Naive thymus-derived CD8-positive, alpha-beta T cell (primary cell): ENCODE results near the gene FAF1. TPM values are rescaled to one million over a fixed set of nuclear protein-coding genes. Genes with fewer than 3 reads are reported as not detected.
"Not testable (repeated sequence)": the region's sequence is repeated elsewhere in the genome, so short reads cannot be mapped to it uniquely, and the experiment has no call there.

Experiments used
- ATAC-seq, 2 donors: fragments of 150-1000 bp; cut with Tn5 transposase in 1 of 2; sonication (Bioruptor Pico), chemical (Tn5 transposase) in 1 of 2; 1 replicate in 1 of 2; 2 replicates in 1 of 2; pipeline ENCODE4 v1.10.0; 2021; ENCODE audit warnings: mild to moderate bottlenecking in 2 of 2, moderate library complexity in 2 of 2
- POLR2A ChIA-PET: fragments of 350-600 bp; sonication (Branson Sonifier 250); formaldehyde crosslinking; loops from one replicate; lab custom pipeline; 2021; ENCODE audit warnings: antibody characterized with exemption; lab: Charles Lee
- DNase-seq, 10 donors: peaks; one replicate each; pipeline versions ENCODE4 v3.0.0 to v3.0.0-alpha.2; 2020 to 2022
- H3K27ac Mint-ChIP-seq, 10 donors: one replicate each; pipeline ENCODE4 v1.8.0; 2020 to 2022; ENCODE audit warnings: mild to moderate bottlenecking in 10 of 10, mixed read lengths in 10 of 10, moderate library complexity in 4 of 10, inconsistent platforms in 1 of 10
- H3K27me3 Mint-ChIP-seq, 5 donors: one replicate each; pipeline ENCODE4 v1.8.0; 2021 to 2022; ENCODE audit warnings: mixed read lengths in 5 of 5
- H3K36me3 Mint-ChIP-seq, 3 donors: one replicate each; pipeline ENCODE4 v1.8.0; 2020 to 2022; ENCODE audit warnings: mixed read lengths in 3 of 3, mild to moderate bottlenecking in 2 of 3, inconsistent platforms in 1 of 3
- H3K4me1 Mint-ChIP-seq, 4 donors: one replicate each; pipeline ENCODE4 v1.8.0; 2021 to 2022; ENCODE audit warnings: mixed read lengths in 4 of 4
- H3K4me3 Mint-ChIP-seq, 10 donors: one replicate each; pipeline ENCODE4 v1.8.0; 2020 to 2022; ENCODE audit warnings: mild to moderate bottlenecking in 10 of 10, mixed read lengths in 10 of 10, moderate library complexity in 6 of 10, inconsistent platforms in 1 of 10
- H3K9me3 Mint-ChIP-seq, 9 donors: one replicate each; pipeline ENCODE4 v1.8.0; 2020 to 2022; ENCODE audit warnings: mixed read lengths in 9 of 9, mild to moderate bottlenecking in 3 of 9, inconsistent platforms in 1 of 9, moderate library complexity in 1 of 9
- polyA plus RNA-seq, 3 donors: library from polyadenylated mRNA; unstranded; fragments of 300-500 nt; fragmentation: Illumina TruSeq; gene quantifications; one replicate each; pipeline ENCODE4 v1.2.3, GENCODE V29; 2021
- total RNA-seq, 8 experiments: library from RNA in 2 of 8; stranded (reverse) in 2 of 8; gene quantifications; one replicate each; pipeline ENCODE4 v1.2.3 and lab custom pipeline; 2021 to 2026

FAF1 gene
- total and polyA plus RNA-seq, 5 experiments from 2014 or later, result 46.2 to 64.5 (median 48.2) TPM

DNA sequence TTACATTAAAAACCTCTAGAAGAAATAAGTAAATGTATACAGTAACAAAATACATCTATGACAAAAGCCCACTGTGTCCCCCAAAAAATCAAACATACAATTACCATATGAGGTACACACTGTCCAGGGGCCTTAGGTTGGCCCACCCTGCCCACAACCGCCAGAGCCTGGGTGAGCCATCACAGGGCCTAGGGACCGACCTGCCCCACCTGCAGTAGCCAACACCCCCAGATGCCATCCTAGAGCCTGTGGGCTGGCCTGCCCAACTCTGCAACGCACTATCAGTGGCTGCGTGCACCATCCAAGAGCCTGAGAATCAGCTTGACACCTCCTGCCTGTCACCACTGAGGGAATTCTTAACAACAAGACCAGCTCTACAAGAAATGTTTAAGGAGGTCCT is 39.0 kb downstream of the FAF1 start:
- DNase-seq (no peak), ATAC-seq (no peak)
- H3K4me3 Mint-ChIP-seq, result no peak overlapping the region
- H3K27me3 Mint-ChIP-seq, result no peaks in the 10 kb centered on the region
- peaks cover 11 to 31% (median 18%) of the 10 kb centered on the region in 3 donors for H3K36me3 Mint-ChIP-seq
- no peak overlapping the region for H3K27ac Mint-ChIP-seq
- POLR2A ChIA-PET, result no interaction called here
- H3K9me3 Mint-ChIP-seq, result peaks cover 0 to 24% (median 14%) of the 10 kb centered on the region in 9 donors
- H3K4me1 Mint-ChIP-seq, result peaks cover 20 to 37% (median 32%) of the 10 kb centered on the region in 4 donors

DNA sequence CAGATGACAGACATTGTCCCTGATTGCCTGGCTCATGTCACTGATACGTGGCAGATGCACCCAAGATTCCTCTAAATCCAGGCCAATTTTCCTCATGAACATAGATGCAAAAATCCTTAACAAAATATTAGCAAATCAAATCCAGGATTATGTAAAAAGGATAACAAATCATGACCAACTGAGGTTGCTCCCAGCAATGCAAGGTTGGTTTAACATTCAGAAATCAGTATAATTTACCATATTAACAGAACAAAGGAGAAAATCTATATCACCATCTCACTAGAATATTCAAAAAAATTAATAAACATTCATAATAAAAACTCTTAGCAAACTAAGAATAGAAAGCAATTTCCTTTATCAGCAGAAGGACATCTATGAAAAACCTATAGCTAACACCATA is 39.7 kb downstream of the FAF1 start:
- H3K4me3 Mint-ChIP-seq, result no peak overlapping the region
- H3K27ac Mint-ChIP-seq, result no peak overlapping the region
- POLR2A ChIA-PET, result no interaction called here
- ATAC-seq, result no peak
- H3K36me3 Mint-ChIP-seq, result peaks cover 10 to 29% (median 18%) of the 10 kb centered on the region in 3 donors
- no peak for DNase-seq
- no peaks in the 10 kb centered on the region for H3K27me3 Mint-ChIP-seq
- H3K4me1 Mint-ChIP-seq, result peaks cover 17 to 38% (median 35%) of the 10 kb centered on the region in 4 donors
- peaks cover 0 to 22% (median 14%) of the 10 kb centered on the region in 9 donors for H3K9me3 Mint-ChIP-seq

DNA sequence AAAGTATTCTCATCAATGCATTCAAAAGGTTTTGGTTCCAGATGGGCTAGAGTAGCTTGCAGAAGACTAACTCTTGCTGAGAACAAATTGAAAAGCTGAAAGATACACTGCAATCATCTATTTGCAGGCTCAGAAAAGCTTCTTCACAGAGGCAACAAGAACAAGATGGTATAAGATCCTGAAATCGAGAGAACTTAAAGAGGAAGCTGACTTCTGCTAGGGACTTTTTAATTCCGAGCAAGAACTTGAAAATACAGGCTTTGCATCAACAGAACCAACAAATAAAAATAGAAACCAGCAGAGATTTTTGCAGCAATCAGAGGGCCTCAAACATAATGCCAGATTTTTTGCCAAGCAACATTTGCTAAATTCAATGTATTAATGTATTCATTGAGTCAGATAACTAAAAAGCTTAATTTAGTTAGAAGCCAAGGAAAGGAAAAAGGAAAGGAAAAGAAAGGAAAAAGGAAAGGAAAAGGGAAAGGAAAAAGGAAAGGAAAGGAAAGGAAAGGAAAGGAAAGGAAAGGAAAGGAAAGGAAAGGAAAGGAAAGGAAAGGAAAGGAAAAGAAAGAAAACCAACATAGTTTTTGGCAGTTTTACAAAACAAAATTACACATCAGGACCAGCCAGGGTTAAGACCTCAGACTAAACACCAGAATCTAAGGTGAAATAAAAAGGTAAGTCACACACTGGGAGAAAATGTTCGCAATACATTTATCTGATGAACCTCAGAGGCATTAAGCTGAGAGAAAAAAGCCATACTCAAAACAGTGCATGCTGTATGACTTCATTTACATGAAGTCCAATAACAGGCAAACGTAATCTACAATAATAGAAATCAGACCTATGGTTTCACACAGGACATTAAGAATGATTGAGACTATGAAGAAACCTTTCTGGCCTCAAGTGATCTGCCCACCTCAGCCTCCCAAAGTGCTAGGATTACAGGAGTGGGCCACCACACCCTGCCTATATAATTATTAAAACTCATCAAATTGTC is 42.6 kb downstream of the FAF1 start:
- peaks cover 0 to 3% (median 0%) of the 10 kb centered on the region in 9 donors for H3K9me3 Mint-ChIP-seq
- H3K27ac Mint-ChIP-seq, result peak overlapping the region in 3 of 10 donors; percentile 20 to 93 (median 39)
- ATAC-seq (no peak), DNase-seq (no peak)
- no peaks in the 10 kb centered on the region for H3K27me3 Mint-ChIP-seq
- POLR2A ChIA-PET, result no interaction called here
- peaks cover 18 to 45% (median 31%) of the 10 kb centered on the region in 4 donors for H3K4me1 Mint-ChIP-seq
- peaks cover 0 to 20% (median 5%) of the 10 kb centered on the region in 3 donors for H3K36me3 Mint-ChIP-seq
- H3K4me3 Mint-ChIP-seq, result peak overlapping the region in 3 of 10 donors; percentile 11 to 65 (median 39)

DNA sequence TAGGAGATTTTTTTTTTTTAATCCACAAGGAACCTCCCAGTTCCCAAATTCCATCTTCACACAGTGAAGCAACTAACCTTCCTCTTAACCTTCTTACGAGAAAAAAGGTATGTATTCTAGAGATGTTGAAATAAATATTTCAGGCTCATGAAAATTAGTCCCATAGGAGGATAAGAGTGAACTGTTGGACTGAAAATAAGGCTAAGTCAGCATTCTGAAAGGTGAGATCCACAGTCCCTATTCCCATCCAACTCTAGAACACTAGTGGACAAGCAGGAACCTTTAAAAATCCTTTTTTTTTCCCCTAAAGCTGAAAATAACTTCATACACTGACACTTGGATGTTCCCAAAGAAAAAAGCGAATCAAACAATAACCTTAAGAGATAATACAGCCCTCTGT is 44.4 kb downstream of the FAF1 start:
- H3K27ac Mint-ChIP-seq, result no peak overlapping the region

DNA sequence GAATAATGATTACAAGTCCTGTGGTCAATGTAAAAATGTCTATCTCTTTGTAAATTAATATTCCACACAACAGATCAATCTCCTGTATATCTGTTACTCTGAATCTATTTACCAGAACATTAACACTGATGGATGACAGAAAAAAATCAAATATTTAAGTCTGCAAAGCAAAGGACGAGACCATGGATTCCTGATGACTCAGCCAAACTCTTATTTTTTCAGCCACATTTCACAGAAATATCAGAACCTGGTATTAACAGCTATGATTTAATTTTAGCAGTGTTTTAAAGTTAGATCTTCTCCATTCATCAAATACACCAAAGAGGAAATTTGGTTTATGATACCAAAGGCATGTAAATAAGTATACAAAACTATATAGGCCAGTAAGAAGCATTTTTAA is 46.1 kb downstream of the FAF1 start:
- no peaks in the 10 kb centered on the region for H3K27me3 Mint-ChIP-seq
- H3K4me1 Mint-ChIP-seq, result peaks cover 19 to 41% (median 29%) of the 10 kb centered on the region in 4 donors
- ATAC-seq (no peak), DNase-seq (no peak)
- POLR2A ChIA-PET, result no interaction called here
- H3K36me3 Mint-ChIP-seq, result peaks cover 0 to 25% (median 5%) of the 10 kb centered on the region in 3 donors
- H3K9me3 Mint-ChIP-seq, result peaks cover 0 to 2% (median 0%) of the 10 kb centered on the region in 9 donors
- H3K27ac Mint-ChIP-seq, result no peak overlapping the region
- no peak overlapping the region for H3K4me3 Mint-ChIP-seq

More for the DNA sequence above, 44.4 kb downstream of the FAF1 start:
- no peak for ATAC-seq
- H3K4me3 Mint-ChIP-seq, result no peak overlapping the region
- DNase-seq, result no peak
- POLR2A ChIA-PET, result no interaction called here
- H3K9me3 Mint-ChIP-seq, result peaks cover 0 to 3% (median 0%) of the 10 kb centered on the region in 9 donors
- H3K27me3 Mint-ChIP-seq, result no peaks in the 10 kb centered on the region
- H3K4me1 Mint-ChIP-seq, result peaks cover 16 to 39% (median 29%) of the 10 kb centered on the region in 4 donors
- H3K36me3 Mint-ChIP-seq, result peaks cover 0 to 22% (median 2%) of the 10 kb centered on the region in 3 donors

DNA sequence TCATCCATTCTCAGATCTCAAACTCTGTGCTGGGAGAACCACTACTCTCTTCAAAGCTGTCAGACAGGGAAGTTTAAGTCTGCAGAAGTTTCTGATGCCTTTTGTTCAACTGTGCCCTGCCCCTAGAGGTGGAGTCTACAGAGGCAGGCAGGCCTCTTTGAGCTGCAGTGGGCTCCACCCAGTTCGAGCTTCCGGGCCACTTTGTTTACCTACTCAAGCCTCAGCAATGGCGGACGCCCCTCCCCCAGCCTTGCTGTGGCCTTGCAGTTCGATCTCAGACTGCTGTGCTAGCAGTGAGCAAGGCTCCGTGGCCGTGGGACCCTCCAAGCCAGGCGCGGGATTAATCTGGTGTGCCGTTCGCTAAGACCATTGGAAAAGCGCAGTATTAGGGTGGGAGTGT is 49.7 kb downstream of the FAF1 start:
- Mint-ChIP-seq H3K9me3 (peaks cover 0 to 12% (median 0%) of the 10 kb centered on the region in 9 donors), H3K4me1 (peaks cover 9 to 24% (median 14%) of the 10 kb centered on the region in 4 donors), H3K36me3 (peaks cover 0 to 24% (median 5%) of the 10 kb centered on the region in 3 donors)
- ATAC-seq, POLR2A ChIA-PET, DNase-seq, H3K27ac Mint-ChIP-seq, H3K27me3 Mint-ChIP-seq, H3K4me3 Mint-ChIP-seq: not testable (repeated sequence)

DNA sequence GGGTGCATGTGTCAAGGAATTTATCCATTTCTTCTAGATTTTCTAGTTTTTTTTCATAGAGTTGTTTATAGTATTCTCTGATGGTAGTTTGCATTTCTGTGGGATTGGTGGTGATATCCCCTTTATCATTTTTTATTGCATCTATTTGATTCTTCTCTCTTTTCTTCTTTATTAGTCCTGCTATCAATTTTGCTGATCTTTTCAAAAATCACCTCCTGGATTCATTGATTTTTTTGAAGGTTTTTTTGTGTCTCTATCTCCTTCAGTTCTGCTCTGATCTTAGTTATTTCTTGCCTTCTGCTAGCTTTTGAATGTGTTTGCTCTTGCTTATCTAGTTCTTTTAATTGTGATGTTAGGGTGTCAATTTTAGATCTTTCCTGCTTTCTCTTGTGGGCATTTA is 52.5 kb downstream of the FAF1 start:
- Mint-ChIP-seq H3K9me3 (peaks cover 0 to 12% (median 0%) of the 10 kb centered on the region in 9 donors), H3K36me3 (peaks cover 0 to 13% (median 3%) of the 10 kb centered on the region in 3 donors), H3K4me1 (peaks cover 7 to 19% (median 13%) of the 10 kb centered on the region in 4 donors)
- not testable (repeated sequence) for DNase-seq, H3K27me3 Mint-ChIP-seq, H3K4me3 Mint-ChIP-seq, H3K27ac Mint-ChIP-seq, ATAC-seq
- POLR2A ChIA-PET, result interaction anchor here (0.9 kb wide), 1 partner anchor 18 kb away, joined by 3 read pairs; no protein-coding TSS in a partner anchor

DNA sequence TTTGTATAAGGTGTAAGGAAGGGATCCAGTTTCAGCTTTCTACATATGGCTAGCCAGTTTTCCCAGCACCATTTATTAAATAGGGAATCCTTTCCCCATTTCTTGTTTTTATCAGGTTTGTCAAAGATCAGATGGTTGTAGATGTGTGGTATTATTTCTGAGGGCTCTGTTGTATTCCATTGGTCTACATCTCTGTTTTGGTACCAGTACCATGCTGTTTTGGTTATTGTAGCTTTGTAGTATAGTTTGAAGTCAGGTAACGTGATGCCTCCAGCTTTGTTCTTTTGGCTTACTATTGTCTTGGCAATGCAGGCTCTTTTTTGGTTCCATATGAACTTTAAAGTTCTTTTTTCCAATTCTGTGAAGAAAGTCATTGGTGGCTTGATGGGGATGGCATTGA is 54.0 kb downstream of the FAF1 start:
- peaks cover 10 to 22% (median 14%) of the 10 kb centered on the region in 4 donors for H3K4me1 Mint-ChIP-seq
- POLR2A ChIA-PET, ATAC-seq, H3K27me3 Mint-ChIP-seq, H3K4me3 Mint-ChIP-seq, DNase-seq: not testable (repeated sequence)
- peaks cover 0 to 12% (median 0%) of the 10 kb centered on the region in 9 donors for H3K9me3 Mint-ChIP-seq
- peak overlapping the region in 1 of 10 donors; percentile 17 for H3K27ac Mint-ChIP-seq
- peaks cover 0 to 11% (median 3%) of the 10 kb centered on the region in 3 donors for H3K36me3 Mint-ChIP-seq

DNA sequence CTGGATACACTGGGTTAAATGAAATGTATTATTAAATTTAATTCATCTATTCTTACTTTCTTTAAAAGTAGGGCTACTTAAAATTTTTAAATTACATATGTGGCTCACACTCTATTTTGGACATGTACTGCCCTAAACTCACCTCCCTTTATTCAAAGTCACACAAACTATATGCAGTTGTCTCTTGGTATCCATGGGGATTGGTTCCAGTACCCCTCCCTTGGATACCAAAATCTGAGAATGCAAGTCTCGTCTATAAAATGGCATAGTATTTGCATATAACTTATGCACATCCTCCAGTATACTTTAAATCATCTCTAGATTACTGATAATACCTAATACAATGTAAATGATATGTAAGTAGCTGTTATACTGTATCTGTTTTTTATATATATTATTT is 57.6 kb downstream of the FAF1 start:
- H3K4me1 Mint-ChIP-seq, result peaks cover 14 to 29% (median 15%) of the 10 kb centered on the region in 4 donors
- no peaks in the 10 kb centered on the region for H3K27me3 Mint-ChIP-seq
- ATAC-seq, result no peak

DNA sequence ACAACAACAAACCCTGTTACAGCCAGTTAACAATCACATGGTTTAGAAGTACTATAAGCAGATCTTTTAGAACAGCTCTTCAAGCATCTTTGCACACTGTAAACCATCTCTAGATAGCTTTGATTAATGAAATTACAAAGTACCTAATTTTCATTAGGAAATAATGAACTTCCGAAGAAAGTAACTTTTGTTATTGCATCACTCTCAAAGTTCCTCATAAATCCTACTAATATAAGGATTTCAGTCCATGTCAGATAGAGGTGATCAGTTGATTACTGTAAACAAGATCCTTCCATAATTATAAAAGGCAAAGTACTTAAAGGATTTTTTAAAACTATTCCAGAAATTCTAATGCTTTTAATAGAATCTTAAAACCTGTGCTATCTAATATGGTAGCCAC is 58.2 kb downstream of the FAF1 start:
- Mint-ChIP-seq H3K27ac (no peak overlapping the region), H3K9me3 (peaks cover 0 to 8% (median 0%) of the 10 kb centered on the region in 9 donors), H3K4me3 (no peak overlapping the region), H3K27me3 (no peaks in the 10 kb centered on the region), H3K4me1 (peaks cover 14 to 29% (median 15%) of the 10 kb centered on the region in 4 donors), H3K36me3 (peaks cover 0 to 4% (median 0%) of the 10 kb centered on the region in 3 donors)
- no peak for ATAC-seq
- DNase-seq, result no peak
- POLR2A ChIA-PET, result no interaction called here

More for the DNA sequence above, 57.6 kb downstream of the FAF1 start:
- Mint-ChIP-seq H3K9me3 (peaks cover 0 to 8% (median 0%) of the 10 kb centered on the region in 9 donors), H3K4me3 (no peak overlapping the region), H3K27ac (no peak overlapping the region), H3K36me3 (peaks cover 0 to 4% (median 0%) of the 10 kb centered on the region in 3 donors)
- DNase-seq, result no peak
- POLR2A ChIA-PET, result no interaction called here

DNA sequence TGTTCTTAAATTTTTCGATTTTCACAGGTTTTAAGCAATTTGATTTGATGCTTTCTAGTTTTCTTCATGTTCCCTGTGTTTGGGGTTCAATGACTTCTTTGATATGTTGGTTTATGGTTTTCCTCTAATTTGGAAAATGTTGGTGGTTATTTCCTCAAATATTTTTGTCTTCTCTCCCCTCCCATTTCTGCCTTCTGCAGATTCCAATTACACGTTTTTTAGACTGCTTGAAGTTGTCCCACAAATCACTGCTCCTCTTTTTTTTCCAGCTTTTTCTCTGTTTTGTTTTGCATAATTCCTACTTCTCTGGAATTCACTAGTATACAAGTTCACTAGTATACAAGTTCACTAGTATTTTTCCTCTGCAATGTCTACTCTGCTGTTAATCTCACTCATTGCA is 61.3 kb downstream of the FAF1 start:
- H3K4me1 Mint-ChIP-seq, result peaks cover 14 to 35% (median 23%) of the 10 kb centered on the region in 4 donors
- peak overlapping the region in 1 of 10 donors; percentile 73 for H3K27ac Mint-ChIP-seq
- no peak for ATAC-seq
- peaks cover 0 to 11% (median 3%) of the 10 kb centered on the region in 3 donors for H3K36me3 Mint-ChIP-seq
- peaks cover 0 to 4% (median 0%) of the 10 kb centered on the region in 9 donors for H3K9me3 Mint-ChIP-seq
- H3K4me3 Mint-ChIP-seq, result no peak overlapping the region
- POLR2A ChIA-PET, result no interaction called here
- no peaks in the 10 kb centered on the region for H3K27me3 Mint-ChIP-seq
- DNase-seq, result no peak

DNA sequence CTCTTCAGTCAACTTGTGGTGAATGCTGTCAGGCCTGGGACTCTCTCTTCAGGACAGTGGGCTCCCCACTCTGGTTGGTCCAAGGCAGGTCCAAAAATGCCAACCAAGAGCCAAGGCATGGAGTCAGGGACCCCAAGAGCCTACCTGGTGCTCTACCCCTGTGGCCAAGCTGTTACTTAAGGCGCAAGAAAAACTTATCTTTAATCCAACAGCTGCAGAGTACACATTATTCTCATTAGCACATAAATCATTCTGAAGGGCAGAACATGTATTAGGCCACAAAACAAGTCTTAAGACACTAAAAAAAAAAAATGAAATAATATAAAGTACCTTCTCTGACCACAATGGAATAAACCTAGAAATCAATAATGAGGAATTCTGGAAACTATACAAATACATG is 65.7 kb downstream of the FAF1 start:
- Mint-ChIP-seq H3K9me3 (peaks cover 0 to 18% (median 4%) of the 10 kb centered on the region in 9 donors), H3K4me1 (peaks cover 17 to 32% (median 27%) of the 10 kb centered on the region in 4 donors), H3K4me3 (no peak overlapping the region), H3K27ac (no peak overlapping the region), H3K27me3 (no peaks in the 10 kb centered on the region), H3K36me3 (peaks cover 6 to 25% (median 8%) of the 10 kb centered on the region in 3 donors)
- no peak for ATAC-seq
- POLR2A ChIA-PET, result no interaction called here
- DNase-seq, result no peak
